Stimulated activated CD8-positive, alpha-beta memory T cell treated with anti-CD3 and anti-CD28 coated beads, Interleukin-12 subunit alpha, Interleukin-12 subunit beta, amount 100 ng/mL, for 24 hours (primary cell): Measurements from ENCODE around the gene SOX30.

Source experiments
- DNase-seq: peaks from one replicate; pipeline ENCODE4 v3.0.0-alpha.2; 2020; ENCODE audit errors: extremely low read depth

The SOX30 gene

GRCh38 chr5:157659868-157660660 lies 7.8 kb upstream of the SOX30 start:
- DNase-seq, result no peak

GRCh38 chr5:157658893-157659292 lies 6.7 kb upstream of the SOX30 start:
- DNase-seq, result no peak

- no peak for DNase-seq
Measured at GRCh38 chr5:157657516-157657915, 5.3 kb upstream of the SOX30 start.

GRCh38 chr5:157651623-157652376 lies 438 bp downstream of the SOX30 start:
- peak; percentile 52 for DNase-seq

DNA sequence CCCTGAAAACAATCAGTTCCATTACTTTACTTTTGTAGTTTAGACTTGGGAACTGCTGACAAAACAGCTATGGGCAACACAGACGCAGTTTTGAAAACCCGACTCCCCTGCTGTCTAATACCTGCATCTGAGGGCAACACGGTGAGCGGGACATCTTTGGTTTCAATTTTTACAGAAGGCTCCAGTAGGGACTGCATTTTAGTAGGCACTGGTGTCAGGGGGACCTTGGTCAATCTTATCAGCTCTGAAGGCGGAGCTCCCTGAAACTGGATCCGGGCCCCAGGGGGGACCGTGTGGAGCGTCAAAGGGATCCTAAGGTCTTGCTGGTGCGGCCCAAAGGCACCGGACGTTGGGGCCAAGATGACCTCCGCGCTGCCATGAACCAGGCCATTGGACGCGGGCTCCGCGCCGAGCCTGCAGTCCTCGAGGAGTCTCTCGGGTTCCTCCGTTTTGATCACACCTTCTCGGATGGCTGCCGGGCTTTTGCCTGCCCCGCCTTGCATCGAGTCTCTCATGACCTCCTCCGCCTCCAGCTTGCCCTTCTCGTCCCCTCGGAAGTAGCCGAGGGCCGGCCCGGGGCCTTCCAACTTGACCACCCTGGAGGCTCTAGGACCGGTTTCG lies 1.1 kb downstream of the SOX30 start:
- DNase-seq, result no peak

DNA sequence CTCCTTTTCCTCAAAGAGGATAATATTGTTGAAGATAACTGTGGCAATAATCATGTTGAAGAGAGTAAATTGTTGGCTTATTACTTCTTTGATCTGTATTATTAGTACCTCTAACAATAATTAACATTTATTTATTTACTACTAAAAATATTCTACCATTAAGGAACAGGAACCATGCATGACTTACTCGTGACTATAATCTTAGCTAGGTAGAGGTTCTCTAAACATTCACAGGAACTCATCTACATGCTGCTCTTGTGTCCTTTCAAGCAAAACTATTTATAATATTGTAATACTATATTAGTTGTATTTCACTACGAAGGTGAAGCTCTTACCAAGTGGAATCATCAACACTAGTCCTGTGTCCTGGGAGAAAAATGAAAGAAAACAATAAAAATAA lies 3.1 kb downstream of the SOX30 start:
- DNase-seq, result no peak

- DNase-seq, result no peak
Measured at GRCh38 chr5:157648275-157648990, 3.8 kb downstream of the SOX30 start.

DNA sequence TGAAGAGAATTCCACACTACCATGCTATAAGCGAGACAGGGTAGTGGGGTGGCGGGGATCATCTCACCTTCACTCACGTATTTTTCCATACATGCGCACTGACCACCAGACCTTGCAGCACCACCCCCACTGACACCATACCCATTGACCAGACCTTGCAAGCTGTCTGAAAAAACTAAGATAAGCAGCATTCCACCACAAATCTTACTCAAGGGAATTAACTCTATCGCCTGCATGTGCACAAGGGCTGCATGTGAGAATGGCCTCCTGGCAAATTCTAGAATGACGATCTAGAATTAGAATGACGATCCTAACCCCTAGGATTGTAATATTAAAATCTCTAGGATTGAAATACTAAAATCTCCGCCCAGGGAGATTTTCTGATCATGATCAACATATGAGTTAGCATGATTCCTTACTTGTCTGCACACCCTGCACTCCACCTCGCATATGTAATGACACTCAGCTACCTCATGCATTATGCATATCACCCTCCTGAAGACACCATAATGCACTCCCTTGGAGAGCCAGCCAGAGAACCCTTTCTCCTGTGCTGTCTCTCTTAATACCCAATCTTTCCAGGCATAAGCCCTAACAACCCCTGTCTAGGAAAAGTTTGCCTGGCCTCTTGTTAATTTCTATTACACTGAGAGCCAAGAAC lies 11.7 kb downstream of the SOX30 start:
- no peak for DNase-seq

- DNase-seq, result no peak
Measured at GRCh38 chr5:157630341-157630740, 21.9 kb downstream of the SOX30 start.

DNA sequence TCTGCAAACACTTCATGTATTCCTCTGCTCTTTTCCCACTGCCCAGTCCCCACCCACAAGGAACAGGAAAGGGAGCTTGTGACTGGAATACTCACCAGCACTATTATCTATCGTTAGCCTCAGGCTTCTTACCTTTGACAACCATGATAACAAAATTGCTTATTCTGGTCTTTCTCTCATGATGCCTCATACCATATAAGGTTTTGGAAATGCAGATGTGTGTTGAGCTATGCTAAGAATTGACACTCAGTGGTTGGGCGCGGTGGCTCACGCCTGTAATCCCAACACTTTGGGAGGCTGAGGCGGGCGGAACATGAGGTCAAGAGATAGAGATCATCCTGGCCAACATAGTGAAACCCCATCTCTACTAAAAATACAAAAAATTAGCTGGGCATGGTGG lies 25.4 kb downstream of the SOX30 start:
- DNase-seq, result no peak

DNA sequence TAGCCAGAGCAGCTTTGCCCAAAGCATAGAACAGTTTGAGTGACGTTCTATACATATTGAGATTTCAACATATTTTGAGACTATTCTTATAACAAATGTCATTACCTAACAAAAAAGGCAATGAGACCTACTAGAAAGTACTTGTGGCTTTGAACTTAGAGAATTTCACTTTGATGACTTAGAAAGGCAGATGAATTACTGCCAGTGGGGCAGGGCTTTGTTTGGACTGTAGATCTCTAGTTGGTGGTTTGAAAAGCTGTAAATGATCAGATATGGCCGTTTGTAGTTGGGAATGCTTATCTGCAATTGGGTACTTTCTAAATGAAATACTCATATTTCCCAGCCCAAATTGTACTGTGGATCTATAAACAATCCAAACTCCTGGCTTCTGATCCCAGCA lies 28.1 kb downstream of the SOX30 start:
- no peak for DNase-seq

DNA sequence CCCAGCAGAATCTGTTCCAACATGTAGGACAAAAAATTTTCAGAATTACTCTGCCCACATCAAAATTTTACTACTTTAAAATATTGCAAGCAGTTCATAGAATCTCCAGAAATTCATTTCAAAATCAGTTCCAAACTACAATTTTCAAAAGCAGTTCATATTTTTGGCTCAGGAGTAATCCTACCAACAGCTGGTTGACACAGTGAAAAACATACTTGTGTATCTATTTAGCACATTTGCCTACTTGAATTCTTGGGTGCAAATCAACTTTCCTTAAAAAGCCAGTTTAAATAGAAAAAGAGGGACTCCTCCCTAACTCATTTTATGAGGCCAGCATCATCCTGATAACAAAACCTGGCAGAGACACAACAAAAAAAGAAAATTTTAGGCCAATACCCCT lies 31.5 kb downstream of the SOX30 start:
- no peak for DNase-seq

GRCh38 chr5:157618191-157618765 lies 34.0 kb downstream of the SOX30 start:
- DNase-seq, result no peak

DNA sequence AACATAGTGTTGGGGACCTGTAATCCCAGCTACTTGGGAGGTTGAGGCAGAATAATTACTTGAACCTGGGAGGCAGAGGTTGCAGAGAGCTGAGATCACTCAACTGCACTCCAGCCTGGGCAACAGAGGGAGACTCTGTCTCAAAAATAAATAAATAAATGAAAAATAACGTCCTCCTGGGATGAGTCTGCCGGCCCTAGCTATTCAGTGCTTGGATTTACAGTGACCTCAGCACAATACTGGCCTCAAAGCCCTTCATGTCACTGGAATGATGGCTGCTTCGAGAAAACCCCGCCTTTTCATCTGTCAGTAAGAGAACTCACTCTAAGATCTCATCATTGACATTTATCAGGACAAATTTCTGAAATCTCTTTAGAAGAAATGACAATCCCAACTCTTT lies 35.5 kb downstream of the SOX30 start:
- no peak for DNase-seq

- no peak for DNase-seq
Measured at GRCh38 chr5:157613385-157614245, 38.6 kb downstream of the SOX30 start.

- DNase-seq, result no peak
Measured at GRCh38 chr5:157612581-157612980, 39.7 kb downstream of the SOX30 start.

- DNase-seq, result no peak
Measured at GRCh38 chr5:157611571-157612476, 40.4 kb downstream of the SOX30 start.

GRCh38 chr5:157610990-157611389 lies 41.2 kb downstream of the SOX30 start:
- no peak for DNase-seq

DNA sequence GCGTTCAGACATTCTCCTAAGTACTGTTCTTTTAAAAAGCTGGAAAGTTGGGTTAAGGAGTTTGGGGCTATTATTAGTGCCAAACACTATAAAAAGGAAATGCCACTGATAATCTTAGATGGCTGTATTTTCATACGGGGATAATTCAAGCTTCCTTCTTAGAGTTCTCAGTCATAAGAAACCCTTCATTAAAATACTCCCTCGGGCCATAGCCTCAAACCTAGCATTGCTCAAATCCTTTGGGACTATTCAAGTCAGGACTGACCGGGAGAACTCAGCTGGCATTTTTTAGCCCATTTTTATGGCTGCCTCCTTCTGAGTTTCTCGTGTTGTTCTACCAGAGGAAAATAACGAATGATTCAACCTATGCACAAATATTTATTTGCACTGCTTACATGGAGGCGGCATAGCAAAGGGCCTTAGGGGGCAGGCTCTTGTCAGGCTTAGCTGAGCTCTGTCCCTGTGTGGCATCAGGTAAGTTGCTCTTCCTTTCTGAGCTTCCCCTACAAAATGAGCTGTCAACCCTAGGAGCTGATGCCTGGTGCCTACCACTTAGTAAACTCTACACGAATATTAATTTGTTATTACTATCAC lies 43.2 kb downstream of the SOX30 start:
- no peak for DNase-seq
